Measurements from ENCODE around the gene REC8. TPM values are rescaled to one million over a fixed set of nuclear protein-coding genes. Genes with fewer than 3 reads are reported as not detected.

Gene REC8
- total RNA-seq, 1 experiment from 2014 or later, result 6.1 TPM

- no TSS peak for BruUV-seq (replicated peaks)
- ChIA-PET POLR2A (interaction anchor here (2.6 to 5.7 kb wide), 3 partner anchors 8 to 34 kb away, joined by 9 to 114 read pairs (median 30); partner anchors contain the start of genes DCAF11, EMC9, IRF9 and NRL), CTCF (interaction anchor here (0.9 to 10.3 kb wide), 2 partner anchors 11 to 34 kb away, joined by 3 to 141 read pairs; partner anchors contain the start of gene IRF9)
- Mint-ChIP-seq H3K27ac (ENCODE audit: low read depth, unreplicated experiment) (no peak overlapping the region), H3K36me3 (ENCODE audit: insufficient read depth, unreplicated experiment) (peaks cover 58% of the 10 kb centered on the region), H3K4me3 (ENCODE audit: unreplicated experiment) (peak overlapping the region; percentile 98), H3K9me3 (ENCODE audit: unreplicated experiment) (no peaks in the 10 kb centered on the region), H3K27me3 (ENCODE audit: insufficient read depth, unreplicated experiment) (no peaks in the 10 kb centered on the region), H3K4me1 (ENCODE audit: insufficient read depth, unreplicated experiment) (no peaks in the 10 kb centered on the region)
- intact Hi-C loops (cut with micrococcal nuclease), result no loop called here
- no peak for TF ChIP-seq CTCF (IDR thresholded peaks at IDR 0.05; ENCODE audit: unreplicated experiment)
- no peak for DNase-seq (ENCODE audit: unreplicated experiment)
Observed at GRCh38 chr14:24149302-24149969, 22.4 kb upstream of the REC8 start.

- CTCF ChIA-PET, result interaction anchor here (0.7 to 10.3 kb wide), 4 partner anchors 10 to 1815 kb away, joined by 3 to 141 read pairs (median 3); partner anchors contain the start of gene IRF9
- Mint-ChIP-seq H3K4me1 (ENCODE audit: insufficient read depth, unreplicated experiment) (no peaks in the 10 kb centered on the region), H3K36me3 (ENCODE audit: insufficient read depth, unreplicated experiment) (peaks cover 60% of the 10 kb centered on the region), H3K4me3 (ENCODE audit: unreplicated experiment) (no peak overlapping the region), H3K27ac (ENCODE audit: low read depth, unreplicated experiment) (no peak overlapping the region), H3K9me3 (ENCODE audit: unreplicated experiment) (no peaks in the 10 kb centered on the region), H3K27me3 (ENCODE audit: insufficient read depth, unreplicated experiment) (no peaks in the 10 kb centered on the region)
- intact Hi-C loops (cut with micrococcal nuclease), result no loop called here
- BruUV-seq (replicated peaks), result no TSS peak
- no peak for TF ChIP-seq CTCF (IDR thresholded peaks at IDR 0.05; ENCODE audit: unreplicated experiment)
- DNase-seq (ENCODE audit: unreplicated experiment), result no peak
- POLR2A ChIA-PET, result interaction anchor here (2.6 to 5.7 kb wide), 3 partner anchors 9 to 35 kb away, joined by 9 to 114 read pairs (median 30); partner anchors contain the start of genes DCAF11, EMC9, IRF9 and NRL
Observed at GRCh38 chr14:24150061-24150460, 21.8 kb upstream of the REC8 start.

GRCh38 chr14:24150567-24150966 lies 21.3 kb upstream of the REC8 start:
- H3K4me3 Mint-ChIP-seq (ENCODE audit: unreplicated experiment), result no peak overlapping the region
- CTCF ChIA-PET, result interaction anchor here (0.6 to 10.3 kb wide), 6 partner anchors 10 to 1815 kb away, joined by 3 to 141 read pairs (median 4); partner anchors contain the start of gene IRF9

More at GRCh38 chr14:24150567-24150966, 21.3 kb upstream of the REC8 start:
- POLR2A ChIA-PET, result interaction anchor here (0.6 to 5.7 kb wide), 5 partner anchors 9 to 65 kb away, joined by 3 to 114 read pairs (median 4); partner anchors contain the start of genes DCAF11, EMC9, NRL and PSME1
- no peaks in the 10 kb centered on the region for H3K9me3 Mint-ChIP-seq (ENCODE audit: unreplicated experiment)
- peaks cover 60% of the 10 kb centered on the region for H3K36me3 Mint-ChIP-seq (ENCODE audit: insufficient read depth, unreplicated experiment)
- H3K27ac Mint-ChIP-seq (ENCODE audit: low read depth, unreplicated experiment), result no peak overlapping the region
- no peaks in the 10 kb centered on the region for H3K4me1 Mint-ChIP-seq (ENCODE audit: insufficient read depth, unreplicated experiment)
- no peak for TF ChIP-seq CTCF (IDR thresholded peaks at IDR 0.05; ENCODE audit: unreplicated experiment)
- BruUV-seq (replicated peaks), result no TSS peak
- no peaks in the 10 kb centered on the region for H3K27me3 Mint-ChIP-seq (ENCODE audit: insufficient read depth, unreplicated experiment)
- intact Hi-C loops (cut with micrococcal nuclease), result no loop called here
- no peak for DNase-seq (ENCODE audit: unreplicated experiment)
